Measurements from ENCODE around the gene NAT10.

Gene NAT10

GRCh38 chr11:34111722-34112270 lies 6.4 kb downstream of the NAT10 start:
- no peak for DNase-seq

GRCh38 chr11:34114014-34114413 lies 8.6 kb downstream of the NAT10 start:
- no peak for DNase-seq

GRCh38 chr11:34114471-34114870 lies 9.0 kb downstream of the NAT10 start:
- DNase-seq = no peak

GRCh38 chr11:34120651-34121050 lies 15.2 kb downstream of the NAT10 start:
- DNase-seq = no peak

DNA sequence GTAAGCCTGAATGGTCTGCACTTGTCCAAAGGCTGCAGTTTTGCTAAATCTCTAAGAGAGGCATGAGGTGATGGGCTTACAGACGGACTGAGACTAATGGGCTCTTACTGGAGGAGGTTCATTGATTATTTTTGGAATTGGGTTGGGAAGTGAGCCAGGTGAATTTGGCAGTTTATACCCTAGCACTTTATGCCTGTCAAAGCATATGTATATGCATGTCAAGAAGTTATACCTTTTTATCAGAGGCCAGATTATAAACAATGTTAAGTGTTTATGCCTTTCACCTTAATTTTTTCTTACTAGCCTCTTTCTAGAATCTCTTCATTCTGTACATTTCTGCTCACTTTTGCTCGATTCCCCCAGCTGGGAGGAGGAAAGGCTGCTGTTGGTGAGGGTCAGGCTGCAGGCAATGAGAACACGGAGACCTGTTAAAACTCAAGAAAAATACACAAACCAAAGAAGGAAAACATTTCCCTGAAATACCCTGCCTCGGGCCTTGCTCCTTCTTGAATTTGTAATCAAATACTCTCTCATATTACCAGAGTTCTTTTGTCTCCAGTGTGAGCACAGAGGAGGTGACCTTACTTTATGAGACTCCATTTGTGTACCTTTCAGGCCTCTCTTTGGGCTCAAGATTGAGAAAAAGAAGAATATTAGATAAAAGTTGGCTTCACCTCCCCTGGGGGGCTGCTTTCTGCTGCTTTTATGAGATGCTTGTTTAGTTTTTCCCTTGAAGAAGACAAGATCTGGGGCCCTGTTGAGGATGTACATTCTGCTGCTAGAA lies 19.6 kb downstream of the NAT10 start:
- DNase-seq = no peak

- no peak for DNase-seq
These were observed 21.8 kb downstream of the NAT10 start for GRCh38 chr11:34126959-34127848.

DNA sequence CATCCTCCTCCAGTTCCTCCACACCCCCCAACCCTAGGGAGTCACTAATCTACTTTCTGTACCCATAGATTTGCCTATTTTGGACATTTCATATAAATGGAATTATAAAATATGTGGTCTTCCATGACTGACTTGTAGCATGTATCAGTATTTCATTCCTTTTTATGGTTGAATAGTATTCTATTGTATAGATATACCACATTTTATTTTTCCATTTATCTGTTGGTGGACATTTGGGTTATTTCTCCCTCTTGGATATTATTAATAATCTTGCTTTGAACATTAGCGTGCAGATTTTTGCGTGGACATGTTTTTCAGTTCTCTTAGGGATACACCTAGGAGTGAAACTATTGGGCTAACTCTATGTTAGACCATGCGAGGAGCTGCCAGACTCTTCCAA lies 23.4 kb downstream of the NAT10 start:
- DNase-seq = no peak

DNA sequence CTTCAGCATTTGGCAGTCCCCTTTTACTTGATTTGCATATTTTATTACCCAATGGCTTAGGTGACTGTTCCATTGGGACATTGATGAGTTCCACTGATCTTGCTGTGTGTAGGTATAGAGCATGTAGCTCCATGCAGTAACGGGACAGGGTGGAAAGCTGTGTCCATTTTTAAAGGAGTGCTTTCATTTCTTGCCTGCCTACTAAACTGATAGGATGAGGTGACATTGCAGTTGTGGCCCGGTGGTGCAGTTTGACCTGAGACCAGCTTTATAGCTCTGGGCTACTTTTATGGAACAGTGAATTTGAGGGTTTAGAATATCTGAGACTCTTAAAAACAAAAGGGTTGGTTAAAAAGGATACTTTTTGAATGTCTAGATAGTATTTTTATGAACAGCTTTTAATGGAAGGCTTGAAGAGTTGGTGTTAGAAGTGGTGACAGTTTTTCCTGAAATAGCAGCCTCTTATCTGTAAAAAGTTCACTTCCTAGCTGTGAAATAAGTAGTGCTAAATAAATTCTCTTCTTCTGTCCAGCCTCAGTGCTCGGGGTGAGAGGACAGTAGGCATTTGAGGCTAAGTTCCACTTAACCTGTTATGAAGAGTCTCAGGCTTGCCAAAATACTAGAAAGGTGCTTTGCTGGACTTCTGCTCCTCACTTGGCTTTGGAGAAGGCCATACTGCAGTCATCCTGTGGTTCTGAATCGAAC lies 27.0 kb downstream of the NAT10 start:
- no peak for DNase-seq

DNA sequence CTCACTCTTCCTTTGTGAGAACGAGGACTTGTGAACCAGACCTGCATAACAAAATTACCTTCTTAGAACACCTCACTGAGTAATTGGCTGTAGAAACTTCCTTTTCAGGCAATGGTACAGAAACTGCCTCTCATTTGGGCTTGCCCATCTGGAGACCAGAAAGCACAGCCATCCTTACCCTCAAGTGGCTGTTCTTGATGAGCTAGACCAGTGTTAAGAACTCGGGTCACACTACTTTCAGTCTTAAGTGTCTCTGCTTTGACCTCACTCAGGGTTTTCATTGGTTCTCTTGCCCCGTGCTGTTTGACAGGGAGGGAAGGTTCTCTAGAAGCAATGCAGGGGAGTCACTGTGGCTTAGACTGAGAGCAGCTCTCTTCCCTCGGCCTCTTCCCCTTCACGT lies 29.3 kb downstream of the NAT10 start:
- no peak for DNase-seq

GRCh38 chr11:34135439-34135838 lies 30.0 kb downstream of the NAT10 start:
- DNase-seq = no peak

- no peak for DNase-seq
These were observed 31.0 kb downstream of the NAT10 start for GRCh38 chr11:34136420-34136819.

- DNase-seq = no peak
These were observed 33.9 kb downstream of the NAT10 start for GRCh38 chr11:34139346-34139745.

- no peak for DNase-seq
These were observed 34.7 kb downstream of the NAT10 start for GRCh38 chr11:34140149-34140548.

GRCh38 chr11:34143048-34143447 lies 37.6 kb downstream of the NAT10 start:
- DNase-seq = no peak

DNA sequence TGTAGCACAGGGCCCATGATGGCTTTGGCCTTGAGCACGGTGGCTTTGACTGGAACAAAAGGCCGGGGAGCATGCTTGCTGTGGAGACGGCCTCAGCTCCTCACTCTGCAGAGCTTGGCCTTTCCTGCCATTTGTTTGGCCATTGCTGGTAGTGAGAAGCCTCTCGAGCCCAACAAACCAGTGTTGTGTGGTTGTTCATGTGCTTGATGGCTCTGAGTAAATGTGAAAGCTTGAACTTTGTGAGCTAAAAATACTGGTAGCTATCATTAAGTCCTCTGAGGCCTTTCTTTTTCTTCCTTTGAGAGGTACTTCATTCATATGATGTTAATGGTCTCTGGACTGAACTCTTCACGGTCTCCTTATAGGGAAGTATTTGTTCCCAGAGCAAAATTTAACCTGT lies 39.6 kb downstream of the NAT10 start:
- DNase-seq = no peak

GRCh38 chr11:34145847-34146381 lies 40.5 kb downstream of the NAT10 start:
- no peak for DNase-seq

DNA sequence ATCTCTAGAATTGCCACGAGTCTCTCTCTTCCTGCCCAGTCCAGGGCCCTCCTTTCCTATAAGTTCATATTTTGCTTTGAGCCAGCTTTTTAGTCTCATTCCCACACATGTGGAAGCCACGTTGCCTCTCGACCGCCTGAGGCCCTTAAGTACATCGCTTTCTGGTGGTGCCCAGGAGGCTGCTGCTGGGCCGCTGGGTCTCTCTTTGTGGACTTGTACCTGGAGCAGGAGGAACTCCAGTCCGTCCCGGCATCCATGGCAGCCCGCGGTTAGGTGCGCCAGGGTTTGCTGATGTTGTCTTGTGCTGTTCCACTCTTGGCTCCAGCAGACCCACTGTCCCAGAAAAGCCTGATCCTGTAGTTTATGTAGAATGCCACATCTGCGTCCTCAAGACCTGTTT lies 41.0 kb downstream of the NAT10 start:
- no peak for DNase-seq

DNA sequence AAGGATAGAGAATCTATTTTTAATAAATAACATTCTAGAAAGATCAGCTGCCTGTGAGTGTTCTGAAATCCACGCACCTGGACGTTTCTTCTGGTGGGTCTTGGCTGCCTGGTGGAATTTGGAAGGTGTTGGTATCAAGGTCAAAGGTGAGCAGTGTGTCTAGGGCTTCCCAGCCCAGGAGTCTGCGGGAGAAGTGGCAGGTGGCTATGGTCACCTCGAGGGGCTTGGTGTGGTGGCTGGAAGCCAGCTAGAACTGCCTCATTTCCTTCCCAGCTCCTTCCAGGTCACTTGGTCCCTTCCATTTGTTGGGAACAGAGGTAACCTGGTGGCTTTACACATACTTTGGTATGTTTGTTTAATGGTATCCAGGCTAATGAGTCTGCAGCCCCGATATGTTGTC lies 41.4 kb downstream of the NAT10 start:
- DNase-seq = no peak

DNA sequence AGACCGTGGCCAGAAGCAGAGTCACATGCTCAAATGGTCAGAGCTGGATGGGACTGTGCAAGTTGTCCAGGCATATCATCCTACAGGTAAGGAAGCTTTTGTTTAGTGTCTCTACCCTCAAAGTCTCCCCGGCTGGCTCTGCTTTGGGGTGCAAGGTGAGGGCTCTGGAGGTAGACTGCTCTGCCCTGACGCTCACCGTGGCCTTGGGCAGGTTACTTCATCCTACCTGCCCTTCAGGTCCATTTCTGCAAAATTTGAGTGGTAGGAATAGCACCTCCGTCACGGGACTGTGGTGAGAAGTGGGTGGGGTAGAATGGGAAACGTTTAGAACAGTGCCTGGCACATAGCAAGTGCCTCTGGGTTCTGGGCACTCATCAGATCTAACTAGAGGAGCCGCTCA lies 42.2 kb downstream of the NAT10 start:
- DNase-seq = no peak

GRCh38 chr11:34148504-34149165 lies 43.2 kb downstream of the NAT10 start:
- DNase-seq = no peak

- no peak for DNase-seq
These were observed 43.8 kb downstream of the NAT10 start for GRCh38 chr11:34149274-34149673.

GRCh38 chr11:34149786-34150185 lies 44.4 kb downstream of the NAT10 start:
- no peak for DNase-seq
